ENCODE results near the gene SLBP. TPM values are rescaled to one million over a fixed set of nuclear protein-coding genes. Genes with fewer than 3 reads are reported as not detected.

Gene SLBP
- total and polyA plus RNA-seq, 2 of the 8 experiments (the other 6 are each of a cell fraction or from before 2014, with no cell fraction given) = 44.1 to 49.0 TPM

- no peak for TF ChIP-seq CHD7 (IDR thresholded peaks at IDR 0.05; ENCODE audit: insufficient replicate concordance, low read length)
- no peak for TF ChIP-seq TEAD4 (IDR thresholded peaks at IDR 0.05; ENCODE audit: low read depth, low read length)
- no peak for TF ChIP-seq EZH2 (IDR thresholded peaks at IDR 0.05; ENCODE audit: low read depth, low read length, severe bottlenecking)
- TF ChIP-seq SIN3A (conservative IDR thresholded peaks at IDR 0.05 in 1 of 2, IDR thresholded peaks at IDR 0.05 in 1 of 2; ENCODE audit: low read depth in 1 of 2, low read length in 2 of 2) = no peak
- no peak for TF ChIP-seq YY1 (IDR thresholded peaks at IDR 0.05; ENCODE audit: low read depth, low read length)
- TF ChIP-seq HDAC2 (IDR thresholded peaks at IDR 0.05; ENCODE audit: borderline replicate concordance in 1 of 2, low read depth in 2 of 2, low read length in 2 of 2) = no peak
- TF ChIP-seq EP300 (IDR thresholded peaks at IDR 0.05; ENCODE audit: borderline replicate concordance in 1 of 2, low read depth in 2 of 2, low read length in 2 of 2) = no peak
- TF ChIP-seq KDM1A (IDR thresholded peaks at IDR 0.05; ENCODE audit: borderline replicate concordance, low read length) = no peak
- TF ChIP-seq TAF1 (IDR thresholded peaks at IDR 0.05; ENCODE audit: low read depth, low read length) = no peak
- no peak for TF ChIP-seq TCF12 (IDR thresholded peaks at IDR 0.05; ENCODE audit: low read depth, low read length)
- TF ChIP-seq FOSL1 (IDR thresholded peaks at IDR 0.05; ENCODE audit: insufficient read depth, low read depth, low read length) = no peak
These were observed 13.4 kb upstream of the SLBP start (continued) for GRCh38 chr4:1725521-1725920.

Data from H1 (cell line).